ENCODE results near the gene PLGRKT. TPM values are rescaled to one million over a fixed set of nuclear protein-coding genes. Genes with fewer than 3 reads are reported as not detected.

Gene PLGRKT
- total RNA-seq, 1 experiment from 2014 or later = 22.0 TPM

DNA sequence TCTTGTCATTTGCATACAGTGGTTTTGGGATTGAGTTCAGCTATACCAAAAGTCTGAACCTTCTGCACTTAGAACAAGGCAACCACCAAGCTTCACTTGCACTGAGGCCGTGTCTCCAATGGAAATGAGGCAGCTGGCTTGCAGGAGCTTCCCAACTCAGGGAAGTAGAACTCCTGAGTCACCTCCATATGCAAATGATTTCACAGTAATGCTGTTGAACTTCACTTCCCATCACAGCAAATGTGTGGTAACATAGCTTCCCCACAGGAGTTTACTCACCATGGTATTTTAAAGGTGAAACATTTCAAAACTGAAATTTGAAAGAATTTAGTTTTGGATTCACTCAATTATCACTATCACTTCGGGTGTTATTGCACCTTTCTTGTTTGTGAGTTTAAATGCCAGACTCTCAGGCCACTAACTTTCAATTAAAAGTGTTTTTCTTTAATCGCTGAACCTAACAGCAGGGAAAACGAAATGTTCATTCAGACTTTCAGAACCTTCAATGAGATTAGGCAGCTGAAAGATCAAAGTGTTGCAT, 21.6 kb upstream of the PLGRKT start:
- intact Hi-C loops (cut with micrococcal nuclease; ENCODE audit: unreplicated experiment) = no loop called here
- H3K9me2 ChIP-seq (ENCODE audit: insufficient read depth) = no peaks in the 10 kb centered on the region
- H3K27me3 ChIP-seq (ENCODE audit: insufficient read depth, low read depth) = no peaks in the 10 kb centered on the region
- POLR2A ChIA-PET (ENCODE audit: unreplicated experiment) = no interaction called here
- H3K27ac ChIP-seq = 0 out of 2 replicates have a peak overlapping the region, but pooled peaks have one; percentile 6
- TF ChIP-seq EZH2 (IDR thresholded peaks at IDR 0.05; ENCODE audit: low read depth) = no peak
- TF ChIP-seq, protein P1, sequence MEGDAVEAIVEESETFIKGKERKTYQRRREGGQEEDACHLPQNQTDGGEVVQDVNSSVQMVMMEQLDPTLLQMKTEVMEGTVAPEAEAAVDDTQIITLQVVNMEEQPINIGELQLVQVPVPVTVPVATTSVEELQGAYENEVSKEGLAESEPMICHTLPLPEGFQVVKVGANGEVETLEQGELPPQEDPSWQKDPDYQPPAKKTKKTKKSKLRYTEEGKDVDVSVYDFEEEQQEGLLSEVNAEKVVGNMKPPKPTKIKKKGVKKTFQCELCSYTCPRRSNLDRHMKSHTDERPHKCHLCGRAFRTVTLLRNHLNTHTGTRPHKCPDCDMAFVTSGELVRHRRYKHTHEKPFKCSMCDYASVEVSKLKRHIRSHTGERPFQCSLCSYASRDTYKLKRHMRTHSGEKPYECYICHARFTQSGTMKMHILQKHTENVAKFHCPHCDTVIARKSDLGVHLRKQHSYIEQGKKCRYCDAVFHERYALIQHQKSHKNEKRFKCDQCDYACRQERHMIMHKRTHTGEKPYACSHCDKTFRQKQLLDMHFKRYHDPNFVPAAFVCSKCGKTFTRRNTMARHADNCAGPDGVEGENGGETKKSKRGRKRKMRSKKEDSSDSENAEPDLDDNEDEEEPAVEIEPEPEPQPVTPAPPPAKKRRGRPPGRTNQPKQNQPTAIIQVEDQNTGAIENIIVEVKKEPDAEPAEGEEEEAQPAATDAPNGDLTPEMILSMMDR (conservative IDR thresholded peaks at IDR 0.05) = no peak
- CTCF ChIA-PET = no interaction called here
- no peak for DNase-seq
- no peak overlapping the region for H3K4me2 ChIP-seq
- H2AFZ ChIP-seq = no peak overlapping the region
- BruUV-seq (replicated peaks) = no TSS peak
- H3K79me2 ChIP-seq (ENCODE audit: low read depth) = peaks cover 20% of the 10 kb centered on the region; the same call in 1 of the 2 replicates
- H3K36me3 ChIP-seq (ENCODE audit: low read depth) = 0 out of 2 replicates have a peak, but pooled peaks cover 11% of the 10 kb centered on the region
- H3K4me1 ChIP-seq (replicated peaks; ENCODE audit: insufficient read depth) = peaks cover 19% of the 10 kb centered on the region
- H3K9me3 ChIP-seq (ENCODE audit: insufficient read depth, low read depth) = no peaks in the 10 kb centered on the region
- no peaks in the 10 kb centered on the region for H4K20me1 ChIP-seq (ENCODE audit: insufficient read depth)
- H3F3A ChIP-seq (ENCODE audit: insufficient read depth, low read depth) = peaks cover 12% of the 10 kb centered on the region
- no peak overlapping the region for H3K4me3 ChIP-seq

DNA sequence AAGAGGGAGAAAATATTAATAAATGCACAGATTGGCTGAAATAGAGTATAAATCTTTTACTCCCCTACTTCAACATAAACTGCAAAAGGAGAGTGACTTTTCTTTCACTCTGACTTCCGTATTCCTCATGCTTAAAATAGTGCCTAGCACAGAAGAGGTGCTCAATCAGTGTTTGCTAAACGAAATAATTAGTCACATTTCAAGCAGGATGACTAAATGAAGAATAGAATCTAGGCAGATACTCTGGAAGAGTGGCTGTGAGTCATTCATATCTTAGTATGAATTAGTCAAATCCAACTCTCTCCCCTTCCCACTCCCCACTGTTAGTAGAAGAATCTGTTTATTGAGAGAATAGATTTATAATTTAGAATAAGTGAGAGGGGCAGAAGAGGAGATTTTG, 17.5 kb upstream of the PLGRKT start:
- H3K36me3 ChIP-seq (ENCODE audit: low read depth) = 0 out of 2 replicates have a peak, but pooled peaks cover 11% of the 10 kb centered on the region
- DNase-seq = peak in 1 of 2 experiments; percentile 79
- H3F3A ChIP-seq (ENCODE audit: insufficient read depth, low read depth) = peaks cover 15% of the 10 kb centered on the region
- no peaks in the 10 kb centered on the region for H3K9me2 ChIP-seq (ENCODE audit: insufficient read depth)
- H2AFZ ChIP-seq = peak overlapping the region; percentile 55; the same call in 1 of the 2 replicates
- H3K27ac ChIP-seq = peak overlapping the region; percentile 90
- no peaks in the 10 kb centered on the region for H4K20me1 ChIP-seq (ENCODE audit: insufficient read depth)
- H3K4me2 ChIP-seq = peak overlapping the region; percentile 74
- H3K4me1 ChIP-seq (replicated peaks; ENCODE audit: insufficient read depth) = peaks cover 53% of the 10 kb centered on the region
- no peaks in the 10 kb centered on the region for H3K9me3 ChIP-seq (ENCODE audit: insufficient read depth, low read depth)
- CTCF ChIA-PET = interaction anchor here (0.5 kb wide), 1 partner anchor 708 kb away, joined by 4 read pairs; no protein-coding TSS in a partner anchor
- TF ChIP-seq, protein P1 (conservative IDR thresholded peaks at IDR 0.05) = no peak
- TF ChIP-seq EZH2 (IDR thresholded peaks at IDR 0.05; ENCODE audit: low read depth) = no peak
- H3K79me2 ChIP-seq (ENCODE audit: low read depth) = peaks cover 51% of the 10 kb centered on the region
- no TSS peak for BruUV-seq (replicated peaks)
- intact Hi-C loops (cut with micrococcal nuclease; ENCODE audit: unreplicated experiment) = no loop called here
- POLR2A ChIA-PET (ENCODE audit: unreplicated experiment) = no interaction called here
- H3K27me3 ChIP-seq (ENCODE audit: insufficient read depth, low read depth) = no peaks in the 10 kb centered on the region
- peak overlapping the region; percentile 40 for H3K4me3 ChIP-seq

- CTCF ChIA-PET = no interaction called here
- Histone ChIP-seq H2AFZ (no peak overlapping the region), H3K4me2 (peak overlapping the region; percentile 51), H4K20me1 (ENCODE audit: insufficient read depth) (no peaks in the 10 kb centered on the region), H3K9me2 (ENCODE audit: insufficient read depth) (no peaks in the 10 kb centered on the region), H3K36me3 (ENCODE audit: low read depth) (0 out of 2 replicates have a peak, but pooled peaks cover 11% of the 10 kb centered on the region), H3K27ac (peak overlapping the region; percentile 90), H3K4me3 (no peak overlapping the region), H3F3A (ENCODE audit: insufficient read depth, low read depth) (peaks cover 25% of the 10 kb centered on the region), H3K79me2 (ENCODE audit: low read depth) (peaks cover 51% of the 10 kb centered on the region), H3K4me1 (replicated peaks; ENCODE audit: insufficient read depth) (peaks cover 58% of the 10 kb centered on the region), H3K9me3 (ENCODE audit: insufficient read depth, low read depth) (no peaks in the 10 kb centered on the region), H3K27me3 (ENCODE audit: insufficient read depth, low read depth) (no peaks in the 10 kb centered on the region)
- POLR2A ChIA-PET (ENCODE audit: unreplicated experiment) = no interaction called here
- no peak for DNase-seq
- TF ChIP-seq, protein P1 (conservative IDR thresholded peaks at IDR 0.05) = no peak
- no peak for TF ChIP-seq EZH2 (IDR thresholded peaks at IDR 0.05; ENCODE audit: low read depth)
- intact Hi-C loops (cut with micrococcal nuclease; ENCODE audit: unreplicated experiment) = loop anchor here (5.0 kb wide), 1 partner anchor 264 kb away; no protein-coding TSS in a partner anchor
- no TSS peak for BruUV-seq (replicated peaks)
Measured at GRCh38 chr9:5453673-5454072, 15.9 kb upstream of the PLGRKT start.

Data from PC-9 (cell line).